Suppressor macrophage treated with lipopolysaccharide for 4 hours (primary cell): Measurements from ENCODE around the gene C9orf50.
A peak's percentile ranks its signal among the peaks of the same experiment; 100 is the strongest.

ENCODE experiments used
- DNase-seq: peaks from one replicate; pipeline ENCODE4 v3.0.0-alpha.2; 2020

Gene C9orf50

GRCh38 chr9:129586685-129587084, 34.2 kb downstream of the C9orf50 start:
- no peak for DNase-seq

DNA sequence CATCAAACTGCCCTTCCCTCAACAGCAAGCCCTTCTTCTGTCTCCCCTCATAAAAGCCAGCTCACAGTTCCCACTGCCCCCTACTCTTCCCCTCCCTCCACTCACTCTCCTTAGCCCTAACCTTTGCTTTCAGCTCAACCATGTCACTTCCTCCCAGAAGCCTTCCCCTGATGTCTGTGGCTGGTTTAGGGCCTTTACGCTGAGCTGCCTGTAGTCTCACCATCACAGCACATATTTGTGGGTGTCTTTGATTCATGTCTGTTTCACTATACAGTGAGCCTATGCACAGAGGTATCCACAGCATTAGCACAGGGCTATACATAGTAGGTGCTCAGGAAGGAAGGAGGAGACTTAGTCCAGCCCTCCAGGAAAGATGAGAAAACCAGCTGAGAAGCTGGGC, 34.7 kb downstream of the C9orf50 start:
- no peak for DNase-seq

- no peak for DNase-seq
Observed at GRCh38 chr9:129585352-129585751, 35.5 kb downstream of the C9orf50 start.

- DNase-seq: peak; percentile 85
Observed at GRCh38 chr9:129584136-129584535, 36.8 kb downstream of the C9orf50 start.

- DNase-seq: no peak
Observed at GRCh38 chr9:129583308-129584038, 37.4 kb downstream of the C9orf50 start.

GRCh38 chr9:129582855-129583254, 38.0 kb downstream of the C9orf50 start:
- no peak for DNase-seq

GRCh38 chr9:129581505-129582189, 39.3 kb downstream of the C9orf50 start:
- DNase-seq: no peak

- no peak for DNase-seq
Observed at GRCh38 chr9:129580211-129580915, 40.5 kb downstream of the C9orf50 start.

- DNase-seq: no peak
Observed at GRCh38 chr9:129579294-129579693, 41.6 kb downstream of the C9orf50 start.

- DNase-seq: no peak
Observed at GRCh38 chr9:129576546-129577543, 44.1 kb downstream of the C9orf50 start.

DNA sequence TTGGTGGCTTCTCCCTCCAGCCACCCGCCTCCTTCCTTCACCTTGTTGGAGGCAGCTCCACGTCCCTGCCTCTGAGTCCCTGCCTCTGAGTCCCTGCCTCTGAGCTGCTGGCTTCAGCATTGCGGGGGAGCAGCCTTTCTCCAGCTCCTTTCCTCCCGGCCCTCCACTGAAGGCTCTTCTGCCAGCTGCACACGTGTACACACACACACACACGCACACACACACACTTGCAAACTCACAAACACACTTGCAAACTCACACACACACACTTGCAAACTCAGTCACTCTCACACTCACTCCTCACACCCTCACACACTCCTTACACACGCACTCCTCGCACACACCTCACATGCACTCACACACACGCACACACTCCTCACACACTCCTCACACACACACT, 45.1 kb downstream of the C9orf50 start:
- DNase-seq: no peak

GRCh38 chr9:129574911-129575585, 45.9 kb downstream of the C9orf50 start:
- DNase-seq: peak; percentile 35

- DNase-seq: no peak
Observed at GRCh38 chr9:129573977-129574376, 46.9 kb downstream of the C9orf50 start.

- no peak for DNase-seq
Observed at GRCh38 chr9:129572517-129572916, 48.4 kb downstream of the C9orf50 start.

GRCh38 chr9:129572052-129572425, 48.9 kb downstream of the C9orf50 start:
- no peak for DNase-seq

GRCh38 chr9:129571298-129572051, 49.4 kb downstream of the C9orf50 start:
- DNase-seq: no peak

DNA sequence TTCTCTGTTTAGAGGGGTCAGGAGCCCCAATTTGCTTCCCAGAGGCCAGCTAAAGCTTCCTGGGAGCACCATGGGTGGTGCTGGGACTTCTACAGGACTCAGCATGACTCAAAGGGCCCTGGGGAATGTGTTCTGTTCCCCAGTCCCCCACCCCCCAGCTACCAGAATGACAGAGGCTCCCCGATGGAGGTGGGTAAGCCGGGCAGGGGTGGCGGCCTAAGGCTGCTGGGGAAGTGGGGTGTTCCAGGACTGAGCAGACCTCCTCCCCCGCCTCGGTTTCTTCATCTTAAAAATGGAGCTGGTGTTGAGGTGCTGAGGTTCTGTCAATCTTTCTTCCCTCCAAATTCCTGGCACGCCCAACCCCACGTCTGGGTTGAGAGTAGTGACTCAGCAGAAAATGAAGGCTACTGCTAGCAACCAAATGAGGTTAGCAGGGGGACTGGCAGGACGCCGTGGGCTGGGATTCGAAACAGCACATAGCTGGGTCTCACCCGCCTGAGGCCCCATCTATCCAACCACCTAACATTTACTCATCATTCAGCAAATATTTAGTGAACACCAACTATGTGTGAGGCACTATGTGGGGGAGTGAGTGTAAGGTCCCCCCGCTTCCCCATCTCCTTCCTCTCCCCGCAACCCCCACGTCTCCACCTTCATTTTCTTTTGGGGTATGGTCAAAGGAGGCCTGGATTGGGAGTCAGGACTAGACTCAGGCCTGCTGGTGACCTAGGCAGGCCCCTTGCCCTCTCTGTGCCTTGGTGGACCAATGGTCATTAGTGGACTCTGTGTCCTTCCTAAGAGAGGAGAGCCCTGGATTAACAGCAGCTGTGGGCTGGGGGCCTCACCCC, 50.2 kb downstream of the C9orf50 start:
- DNase-seq: no peak

DNA sequence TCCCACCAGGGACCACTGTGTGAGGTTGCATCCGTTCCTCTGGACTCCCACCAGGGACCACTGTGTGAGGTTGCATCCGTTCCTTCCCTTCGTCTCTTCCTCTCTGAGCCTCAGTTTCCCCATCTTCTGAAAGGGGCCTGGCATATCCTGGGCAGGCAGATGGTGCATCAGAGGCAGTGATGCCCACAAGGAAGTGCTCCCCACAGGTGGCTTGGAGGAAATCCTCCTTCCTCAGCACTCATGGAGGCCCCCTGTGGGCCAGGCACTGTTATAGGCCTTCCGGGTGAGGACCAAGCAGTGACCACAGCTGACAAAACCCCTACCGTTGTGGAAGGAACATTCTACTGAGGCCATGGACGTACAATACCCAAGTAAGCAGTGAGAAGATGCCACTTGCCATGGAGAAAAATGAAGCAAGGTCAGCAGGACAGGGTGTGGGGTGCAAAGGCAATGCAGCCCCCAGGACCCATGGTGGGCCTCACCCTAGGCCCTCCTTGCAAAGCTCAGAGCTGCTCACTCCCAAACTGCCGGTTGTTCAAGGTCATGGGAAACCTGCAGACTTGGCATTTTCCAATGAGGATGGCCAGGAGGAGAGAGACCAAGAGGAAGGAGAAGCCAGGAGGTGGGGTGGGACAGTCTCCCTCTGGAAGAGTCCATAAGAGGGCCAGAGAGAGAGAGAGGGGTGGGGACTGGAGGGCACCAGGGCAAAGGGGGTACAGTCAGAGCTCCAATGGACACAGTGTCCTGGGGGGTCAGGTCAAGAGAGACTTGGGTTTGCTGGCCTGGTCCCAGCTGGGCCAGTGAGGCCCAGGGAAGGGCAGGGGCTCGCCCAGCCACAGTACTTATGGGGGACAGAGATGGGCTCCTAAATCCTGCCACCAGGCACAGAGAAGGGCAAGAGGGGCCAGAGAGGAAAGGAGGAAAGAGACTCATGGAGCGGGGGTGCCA, 51.1 kb downstream of the C9orf50 start:
- no peak for DNase-seq
